Ovary (tissue), 3 donors: ENCODE results near the gene PURA.

Experiments
- CTCF ChIP-seq, 3 donors: fragments of 450-650 bp in 2 of 3; fragments of 200-600 bp in 1 of 3; IDR thresholded peaks; one replicate each; pipeline versions ENCODE4 v1.5.1 to v1.8.0; 2016 to 2022; ENCODE audit warnings: antibody characterized with exemption in 3 of 3, mild to moderate bottlenecking in 1 of 3
- POLR2A ChIP-seq: fragments of 450-650 bp; IDR thresholded peaks from one replicate; pipeline ENCODE4 v1.6.1; 2017; ENCODE audit warnings: antibody characterized with exemption, mild to moderate bottlenecking, moderate library complexity
- donor health status: DM: no; HTN: no; CAD: no.

GRCh38 chr5:140110646-140110957, 3.3 kb upstream of the PURA start:
- TF ChIP-seq CTCF (IDR thresholded peaks at IDR 0.05) (no peak), POLR2A (no peak)
